Renal cortical epithelial cell (primary cell): ENCODE results near the gene HOXC12. TPM values are rescaled to one million over a fixed set of nuclear protein-coding genes. Genes with fewer than 3 reads are reported as not detected.
A peak's percentile ranks its signal among the peaks of the same experiment; 100 is the strongest.

Experiments used
- DNase-seq: peaks from one replicate; pipeline ENCODE4 v3.0.0-alpha.2; 2011; ENCODE audit warnings: low read depth
- total RNA-seq: library from RNA; depleted of rRNA; stranded (reverse); fragments of >200 nt; gene quantifications from 2 replicates; pipeline ENCODE4 v1.2.3, GENCODE V29; 2014

The HOXC12 gene
- total RNA-seq, 1 donor from 2014 or later, result not detected

DNA sequence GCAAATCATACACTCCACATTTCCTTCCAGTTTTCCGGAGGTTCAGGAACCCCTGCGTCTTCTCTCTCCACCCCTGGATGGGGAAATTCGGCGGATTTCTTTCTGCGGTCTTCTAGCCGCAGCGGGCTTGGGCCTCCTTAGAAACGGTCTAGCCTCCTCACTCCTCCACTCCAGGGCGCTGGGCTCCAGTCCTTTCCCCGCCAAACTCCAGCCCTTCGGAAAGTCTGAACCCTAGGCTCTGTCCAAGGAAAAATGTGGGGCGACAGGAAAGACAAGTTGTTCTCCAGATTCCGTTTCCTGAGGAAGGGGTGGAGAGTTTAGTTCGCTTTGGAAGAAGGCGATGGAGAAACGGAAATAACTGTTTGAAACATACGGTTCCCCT, 28.9 kb downstream of the HOXC12 start:
- no peak for DNase-seq

DNA sequence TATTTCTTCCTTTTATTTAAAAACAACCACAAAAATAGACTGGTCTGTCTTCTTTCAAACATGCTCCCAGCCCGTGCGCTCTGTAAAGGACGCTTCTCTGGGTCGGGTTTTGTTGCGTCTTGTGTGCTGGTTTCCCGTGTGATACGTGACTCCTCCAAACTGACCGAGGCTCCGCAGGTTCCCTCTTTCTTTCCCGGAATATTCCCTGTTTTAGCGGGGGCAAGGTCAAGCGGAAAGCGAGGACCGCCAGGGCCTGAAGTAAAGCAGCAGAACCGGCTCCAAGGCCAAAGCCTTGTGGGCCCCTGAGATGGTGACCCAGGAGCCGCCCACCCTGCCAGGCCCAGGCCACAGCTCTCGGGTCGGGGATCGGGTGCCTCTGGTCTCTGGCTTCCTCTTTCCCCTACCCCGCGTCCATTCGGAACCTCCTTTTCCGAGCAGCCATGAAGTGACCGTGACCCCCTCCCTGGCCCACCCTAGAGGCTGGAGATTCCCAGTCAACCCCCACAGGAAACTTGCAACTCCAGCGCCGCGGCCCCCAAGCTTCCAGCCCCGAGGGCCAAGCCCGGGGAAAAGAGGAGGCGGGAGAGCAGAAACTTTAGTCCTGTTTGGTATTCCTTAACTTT, 29.4 kb downstream of the HOXC12 start:
- no peak for DNase-seq

- DNase-seq, result peak; percentile 95
Observed at GRCh38 chr12:53984901-53985691, 30.4 kb downstream of the HOXC12 start, which contains the start of gene HOXC10. Gene HOXC10, plus strand, starts transcription at chr12:53985146. Its CDS starts 114 bp downstream, at chr12:53985260.

GRCh38 chr12:53985692-53985993, 30.9 kb downstream of the HOXC12 start:
- DNase-seq, result no peak

DNA sequence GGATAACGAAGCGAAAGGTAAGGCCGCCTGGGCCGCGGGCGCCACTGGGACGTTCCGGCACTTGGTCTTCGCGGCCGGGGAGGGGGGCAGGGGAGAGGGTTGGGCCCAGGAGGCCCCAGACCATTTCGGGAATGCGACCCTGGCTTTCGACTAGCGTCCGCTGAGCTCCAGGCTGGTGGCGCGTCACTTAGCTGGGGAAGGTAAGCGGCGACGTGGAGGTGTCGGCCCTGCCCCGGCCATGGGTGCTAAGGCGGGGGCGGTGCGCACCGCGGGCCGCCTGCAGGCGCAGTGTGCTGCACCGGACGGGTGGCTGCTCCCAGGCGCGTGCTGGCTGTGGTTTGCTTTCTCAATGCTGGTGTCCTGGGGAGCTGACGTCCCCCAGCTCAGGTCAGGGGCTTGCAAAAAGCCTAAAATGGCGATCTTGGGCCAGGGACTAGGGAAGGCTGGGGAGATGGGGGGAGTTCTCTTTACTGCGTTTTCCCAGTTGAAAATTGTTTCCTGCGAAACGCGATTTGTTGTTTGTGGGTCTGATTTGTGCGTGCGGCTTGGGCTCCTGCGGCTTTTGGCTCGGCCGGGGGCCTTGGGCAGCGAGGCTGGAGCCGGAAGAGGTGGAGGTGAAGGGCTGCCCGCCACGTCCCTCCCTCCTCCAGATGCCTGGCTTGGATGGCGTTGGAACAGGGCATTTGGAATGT, 31.4 kb downstream of the HOXC12 start:
- DNase-seq, result no peak

GRCh38 chr12:53986686-53987483, 32.2 kb downstream of the HOXC12 start:
- no peak for DNase-seq

DNA sequence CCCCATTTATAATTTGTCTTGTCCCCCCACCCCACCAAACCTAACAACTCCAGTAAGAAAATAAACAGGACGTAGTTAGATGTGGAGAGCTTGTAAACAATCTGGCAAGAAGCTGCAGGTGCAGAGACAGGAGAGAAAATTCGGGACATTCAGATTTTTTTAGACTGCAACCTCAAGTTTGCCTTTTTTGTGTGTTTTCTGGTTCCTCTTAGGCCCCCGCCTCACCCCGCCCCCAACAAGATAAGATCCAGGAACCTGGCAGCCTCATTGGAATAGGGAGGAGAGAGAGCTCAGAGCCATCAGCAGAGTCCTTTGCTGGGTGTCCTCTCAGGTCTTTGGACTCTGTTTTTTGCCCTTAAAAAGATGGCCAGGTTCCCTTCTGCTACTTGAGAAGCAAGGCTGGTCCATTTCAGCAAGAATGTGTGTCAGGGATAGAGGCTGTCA, 33.1 kb downstream of the HOXC12 start:
- no peak for DNase-seq

DNA sequence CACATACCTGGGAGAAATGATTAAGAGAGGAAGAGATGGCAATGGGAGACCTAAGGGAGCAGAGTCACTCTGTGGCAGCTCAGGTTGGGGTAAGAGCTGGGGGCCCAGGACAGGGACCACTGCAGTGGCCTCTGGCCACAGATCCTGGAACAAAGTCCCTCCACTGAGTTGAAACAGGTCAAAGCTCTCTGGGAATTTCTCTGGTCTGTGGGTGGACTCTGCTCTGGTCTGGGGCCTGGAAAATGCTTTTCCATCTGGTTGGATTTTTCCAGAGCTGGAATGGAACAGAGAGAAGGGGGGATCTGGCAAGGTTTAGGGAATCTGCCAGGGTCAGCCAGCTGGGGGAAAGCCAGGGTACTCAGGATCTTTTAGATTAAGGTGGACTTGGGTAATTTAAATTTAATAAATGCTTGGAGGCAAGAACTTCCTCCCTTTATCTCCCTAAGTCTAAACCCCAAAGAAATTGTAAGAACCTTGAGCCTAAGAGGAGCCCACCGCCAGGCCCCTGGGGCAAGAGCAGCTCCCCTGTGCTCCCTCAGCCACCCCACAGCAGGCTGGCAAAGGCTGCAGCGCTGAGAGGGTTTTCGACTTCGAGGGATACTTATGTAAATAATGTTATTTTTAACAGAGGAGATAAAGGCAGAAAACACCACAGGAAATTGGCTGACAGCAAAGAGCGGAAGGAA, 34.0 kb downstream of the HOXC12 start:
- no peak for DNase-seq

GRCh38 chr12:53989227-53990113, 34.8 kb downstream of the HOXC12 start:
- peak; percentile 75 for DNase-seq

GRCh38 chr12:53990311-53991076, 35.8 kb downstream of the HOXC12 start:
- DNase-seq, result peak; percentile 60

- DNase-seq, result peak; percentile 72
Observed at GRCh38 chr12:53991077-53991460, 36.4 kb downstream of the HOXC12 start.

DNA sequence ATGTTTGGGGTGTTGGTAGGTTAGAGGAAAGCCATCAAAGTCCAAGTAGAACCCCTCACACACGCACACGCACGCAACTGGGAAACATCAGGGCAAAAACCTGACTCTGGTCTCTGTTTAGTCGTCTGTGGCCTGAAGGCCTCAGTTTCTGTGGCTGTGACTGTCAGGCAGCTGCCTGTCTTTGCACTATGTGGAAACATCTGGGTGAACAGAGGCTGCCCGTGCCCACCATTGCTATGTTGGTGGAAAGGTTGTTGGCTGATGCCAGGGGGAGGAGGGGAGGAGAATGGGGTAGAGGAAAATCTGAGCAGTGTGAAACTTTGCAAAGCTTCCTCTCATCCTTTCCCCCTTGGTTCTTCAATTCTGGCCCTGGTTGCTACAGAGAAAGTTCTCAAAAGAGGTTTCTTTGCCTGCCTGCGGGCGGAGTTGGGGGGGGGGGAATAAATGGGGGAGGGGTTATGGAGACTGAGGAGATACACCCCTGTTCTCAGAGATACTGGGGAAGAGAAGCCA, 37.7 kb downstream of the HOXC12 start:
- DNase-seq, result no peak

DNA sequence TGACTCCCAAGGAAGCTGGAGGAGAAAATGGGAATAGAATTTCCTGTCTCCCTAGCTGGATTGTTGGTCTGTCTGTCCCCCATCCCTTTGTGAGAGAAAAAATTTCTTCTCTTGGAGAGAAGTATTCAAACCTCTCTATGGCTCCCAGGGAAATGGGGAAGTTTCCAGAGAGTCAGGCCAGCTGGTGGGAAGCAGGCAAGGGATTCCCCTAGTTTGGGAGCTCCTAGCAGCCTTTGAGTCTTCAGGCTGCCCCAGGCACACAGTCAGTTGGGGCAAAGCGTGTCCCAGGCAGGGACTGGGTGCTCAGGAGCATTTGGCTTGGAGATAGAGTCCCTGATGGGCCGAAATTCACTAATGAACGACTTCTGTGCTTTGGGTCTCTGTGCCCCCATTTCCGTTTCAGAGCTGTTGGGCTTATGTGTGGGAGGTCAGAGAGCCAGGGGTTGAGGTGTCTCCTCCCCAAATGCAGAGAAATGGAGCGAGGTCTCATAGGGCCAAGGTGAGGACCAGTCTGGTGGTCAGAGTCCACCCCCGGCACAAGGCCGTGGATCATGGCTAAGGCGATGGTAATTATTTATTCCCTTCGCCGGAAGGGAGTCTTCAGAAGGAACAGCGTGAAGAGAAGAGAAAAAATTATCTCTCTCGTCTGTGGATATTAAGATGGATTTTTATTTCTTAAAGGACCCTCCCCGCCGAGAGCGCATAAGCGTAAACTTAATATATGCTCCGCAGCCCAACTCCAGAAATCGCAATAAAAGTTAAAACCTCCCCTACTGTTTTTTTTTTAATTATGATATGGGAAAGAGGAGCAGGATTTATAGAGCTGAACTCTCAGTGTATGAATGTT, 38.7 kb downstream of the HOXC12 start:
- no peak for DNase-seq

DNA sequence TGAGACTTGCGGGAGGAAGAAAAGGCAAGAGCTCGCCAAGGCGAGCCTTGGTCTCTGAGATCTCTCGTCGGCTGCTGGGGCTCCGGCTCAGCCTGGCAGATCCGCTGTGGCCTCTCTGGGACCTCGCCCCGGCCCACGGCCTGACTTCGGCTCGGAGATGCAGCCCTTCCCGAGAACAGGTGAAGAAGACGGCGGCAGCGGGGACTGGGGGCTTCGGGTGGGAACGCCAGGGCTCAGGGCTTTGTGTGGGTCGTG, 39.2 kb downstream of the HOXC12 start:
- no peak for DNase-seq

DNA sequence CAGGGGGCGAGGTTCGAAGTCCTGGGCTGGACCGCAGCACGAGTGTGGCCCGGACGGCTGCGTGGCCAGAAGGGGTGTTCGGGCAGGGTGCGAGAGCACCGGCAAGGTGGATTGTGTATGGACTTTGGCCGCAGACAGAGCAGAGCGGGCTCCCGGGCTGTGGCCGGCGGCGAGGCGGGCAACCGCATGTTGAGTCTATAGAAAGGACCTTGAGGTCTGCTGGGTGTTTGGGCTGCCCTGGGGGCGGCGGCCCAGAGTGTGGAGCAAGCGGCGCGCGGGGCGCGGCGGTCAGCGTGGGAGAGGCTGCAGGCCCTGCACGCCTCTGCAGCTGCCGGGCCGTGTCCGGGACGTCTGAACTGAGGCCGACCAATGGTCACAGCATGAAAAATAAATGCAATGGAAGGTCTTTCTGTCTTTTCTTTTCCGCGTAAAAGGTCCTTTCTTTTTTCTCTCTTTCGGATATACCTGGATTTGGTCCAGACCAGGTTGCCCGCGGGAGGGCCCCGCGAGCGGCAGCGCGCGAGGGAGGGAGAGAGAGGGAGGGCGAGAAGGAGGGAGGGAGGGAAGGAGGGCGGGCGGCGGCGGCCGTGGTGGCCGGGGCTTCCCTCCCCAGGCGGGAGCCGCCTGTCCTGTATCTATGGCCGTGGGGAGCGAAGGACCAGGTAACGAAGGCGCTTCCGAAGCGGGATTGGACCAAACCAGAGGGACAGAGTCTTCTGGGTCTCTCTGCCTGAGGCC, 39.7 kb downstream of the HOXC12 start:
- DNase-seq, result no peak

GRCh38 chr12:53995002-53995377, 40.3 kb downstream of the HOXC12 start:
- DNase-seq, result no peak

DNA sequence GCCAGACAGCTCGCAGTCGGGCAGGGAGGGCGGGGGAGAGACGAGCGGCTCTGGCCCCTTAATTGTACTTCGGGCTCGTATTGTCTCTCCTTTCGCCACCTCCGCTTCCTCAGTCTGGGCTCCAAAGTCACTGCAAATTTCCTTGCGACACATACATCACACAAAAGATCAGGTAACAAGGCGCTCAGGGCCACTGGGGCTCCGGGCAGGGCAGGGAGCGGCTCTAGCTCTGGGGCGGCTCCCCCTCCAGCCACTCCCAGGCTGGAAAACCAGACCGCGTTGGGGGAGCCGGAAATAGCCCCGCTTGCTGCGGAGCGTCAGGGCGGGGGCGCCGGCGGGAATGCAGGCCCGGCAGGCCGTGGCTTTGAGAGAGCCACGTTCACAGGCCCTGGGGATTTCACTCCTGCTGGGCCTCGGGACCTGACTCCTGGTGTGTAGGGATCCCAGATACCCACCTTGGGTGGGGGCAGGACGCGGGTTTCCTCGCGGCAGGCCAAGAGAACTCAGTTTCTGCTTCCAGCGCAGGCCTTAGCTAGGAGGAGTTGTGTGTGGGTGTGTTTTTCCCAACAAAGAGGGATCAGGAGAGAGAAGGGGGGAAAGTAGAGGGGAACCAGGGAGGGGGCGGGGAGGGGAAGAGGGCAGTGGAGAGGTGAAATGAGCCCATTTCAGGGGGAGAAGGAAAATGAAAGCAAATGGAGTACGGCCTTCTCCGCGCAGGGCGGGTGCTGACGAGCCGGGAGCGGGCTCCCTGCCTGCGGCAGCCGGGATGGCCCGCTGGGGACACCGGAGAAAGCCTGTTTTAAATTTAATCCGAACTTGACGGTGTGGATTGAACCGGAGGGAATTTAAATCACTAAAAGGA, 40.9 kb downstream of the HOXC12 start:
- DNase-seq, result no peak
